ENCODE results near the gene SYCE1.

Gene SYCE1

DNA sequence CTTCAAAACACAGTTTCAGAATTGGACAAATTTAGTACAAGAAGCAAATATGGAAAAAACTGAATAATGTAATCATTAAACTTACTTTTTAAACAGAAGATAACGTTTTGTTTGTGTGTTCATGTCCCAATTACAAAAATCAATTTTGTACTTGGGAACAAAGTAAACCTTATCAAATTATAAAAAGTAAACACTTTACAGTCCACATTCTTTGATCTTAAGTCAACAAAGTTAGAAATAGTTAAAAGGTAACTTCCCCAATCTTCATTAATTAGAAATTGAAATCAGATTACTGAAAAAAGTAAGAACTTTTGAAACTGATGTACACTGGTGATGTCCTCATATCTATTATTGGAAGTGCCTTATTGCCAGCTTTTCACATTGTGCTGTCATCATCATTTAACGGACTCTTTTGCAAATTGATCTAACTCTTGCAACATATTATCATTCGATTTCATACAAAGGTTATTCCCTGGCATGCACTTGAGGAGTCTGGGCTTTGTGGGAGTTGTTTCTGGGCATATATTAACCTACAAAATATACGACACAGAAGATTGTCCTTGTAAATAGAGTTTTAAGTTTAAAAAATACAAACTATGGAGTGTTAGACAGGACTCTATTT lies 53.4 kb downstream of the SYCE1 start:
- no peak for DNase-seq (ENCODE audit: low read depth)

DNA sequence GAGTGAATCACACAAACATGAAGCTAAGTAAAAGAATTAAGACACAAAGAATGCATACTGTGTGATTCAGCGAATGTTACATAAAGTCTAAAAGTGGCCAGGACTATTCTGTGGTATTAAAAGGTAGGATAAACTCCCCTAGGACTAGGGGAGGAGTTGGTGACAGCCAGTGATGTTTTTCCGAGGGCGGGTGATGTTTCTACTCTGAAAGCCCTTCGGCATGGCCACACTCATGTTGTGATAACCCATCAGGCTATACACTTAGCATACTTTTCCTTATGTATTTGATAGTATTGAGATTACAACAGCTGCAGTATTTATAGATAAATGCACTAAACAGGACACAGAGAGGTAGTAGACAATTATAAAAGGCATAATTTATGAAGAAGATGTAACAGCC lies 54.0 kb downstream of the SYCE1 start:
- no peak for DNase-seq (ENCODE audit: low read depth)

DNA sequence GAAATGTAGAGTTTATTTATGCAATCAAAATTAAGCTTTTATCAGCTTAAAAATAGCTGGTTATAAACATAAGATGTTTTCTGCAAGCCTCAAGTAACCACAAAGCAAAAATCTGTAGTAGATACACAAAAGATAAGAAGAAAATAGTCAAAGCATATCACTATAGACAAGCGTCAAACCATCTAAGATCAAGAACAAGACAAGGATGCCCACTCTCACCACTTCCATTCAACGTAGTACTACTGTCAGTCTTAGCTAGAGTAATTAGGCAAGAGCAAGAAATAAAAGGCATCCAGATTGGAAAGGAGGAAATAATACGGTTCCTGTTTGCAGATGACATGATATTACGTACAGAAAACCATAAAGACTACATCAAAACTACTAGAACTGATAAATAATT lies 55.7 kb downstream of the SYCE1 start:
- DNase-seq (ENCODE audit: low read depth) = no peak
